ENCODE measurements around the gene RASD2. TPM values are rescaled to one million over a fixed set of nuclear protein-coding genes. Genes with fewer than 3 reads are reported as not detected.

The RASD2 gene
- total and polyA plus RNA-seq, 10 of the 15 experiments (the other 5 are each of a cell fraction or from before 2014, with no cell fraction given) = 0.03 TPM; not detected in 9

- no TSS peak for BruUV-seq (replicated peaks)
- no peaks in the 10 kb centered on the region for H4K20me1 ChIP-seq (ENCODE audit: control insufficient read depth, insufficient read depth)
- 44% methylated on average over 12 of the region's 12 CpGs for WGBS (ENCODE audit: insufficient coverage, insufficient replicate concordance, low lambda C conversion rate, missing lambda C conversion rate)
- SMC1A ChIA-PET (ENCODE audit: uncharacterized antibody, unreplicated experiment) = no interaction called here
- no peak overlapping the region for H2AFZ ChIP-seq (ENCODE audit: control insufficient read depth, low read depth, low read length)
- no peaks in the 10 kb centered on the region for H3K4me1 ChIP-seq (ENCODE audit: control insufficient read depth, insufficient read depth, low read length)
- intact Hi-C loops (cut with micrococcal nuclease; ENCODE audit: unreplicated experiment) = no loop called here
- POLR2A ChIA-PET = no interaction called here
- H3K79me2 ChIP-seq (ENCODE audit: control insufficient read depth, insufficient read depth, low read length) = no peaks in the 10 kb centered on the region
- ATAC-seq = no peak
- H3K9ac ChIP-seq (ENCODE audit: control insufficient read depth, insufficient read depth, low read length) = no peak overlapping the region
- DNase-seq (ENCODE audit: low read depth, low spot score) = no peak
- in situ Hi-C loops (cut with MboI) = no loop called here
- H3K4me2 ChIP-seq (ENCODE audit: control insufficient read depth, insufficient read depth) = no peak overlapping the region
- no peak for FAIRE-seq
- no peak for TF ChIP-seq RBBP5 (conservative IDR thresholded peaks at IDR 0.05)
- no peak for TF ChIP-seq CHD1 (IDR thresholded peaks at IDR 0.05; ENCODE audit: low read depth, low read length)
- TF ChIP-seq ATF7 (IDR thresholded peaks at IDR 0.05; ENCODE audit: low read depth) = no peak
- TF ChIP-seq TBL1XR1 (IDR thresholded peaks at IDR 0.05; ENCODE audit: low read depth, low read length) = no peak
- no peak for TF ChIP-seq SMARCA5 (IDR thresholded peaks at IDR 0.05)
- no peak for TF ChIP-seq NR2C1 (IDR thresholded peaks at IDR 0.05)
- TF ChIP-seq USF2 (IDR thresholded peaks at IDR 0.05; ENCODE audit: borderline replicate concordance, low read depth, low read length) = no peak
- no peak for TF ChIP-seq POLR2A (IDR thresholded peaks at IDR 0.05; ENCODE audit: low read depth, low read length)
- no peak for TF ChIP-seq CHD4 (IDR thresholded peaks at IDR 0.05)
- TF ChIP-seq CEBPZ (IDR thresholded peaks at IDR 0.05; ENCODE audit: low read depth, low read length) = no peak
- TF ChIP-seq NFIC (IDR thresholded peaks at IDR 0.05; ENCODE audit: low read depth, low read length) = no peak
- no peak for TF ChIP-seq ZNF207 (IDR thresholded peaks at IDR 0.05; ENCODE audit: borderline replicate concordance)
- no peak for TF ChIP-seq SREBF2 (IDR thresholded peaks at IDR 0.05; ENCODE audit: low read length)
- no peak for TF ChIP-seq NBN (IDR thresholded peaks at IDR 0.05)
- TF ChIP-seq MYC (IDR thresholded peaks at IDR 0.05; ENCODE audit: insufficient read depth, insufficient read length, insufficient replicate concordance, low read length, severe bottlenecking) = no peak
- no peak for TF ChIP-seq YBX1 (IDR thresholded peaks at IDR 0.05)
- no peak for TF ChIP-seq BRCA1 (IDR thresholded peaks at IDR 0.05; ENCODE audit: low read depth, low read length)
- TF ChIP-seq STAT1 (conservative IDR thresholded peaks at IDR 0.05) = no peak
- no peak for TF ChIP-seq SMAD5 (IDR thresholded peaks at IDR 0.05; ENCODE audit: low read depth)
- no peaks in the 10 kb centered on the region for H3K27me3 ChIP-seq (replicated peaks in 1 of 2; ENCODE audit: control insufficient read depth in 2 of 2, insufficient read depth in 2 of 2, low read length in 1 of 2)
- CTCF ChIA-PET = no interaction called here
- no peak overlapping the region for H3K4me3 ChIP-seq
- RAD21 ChIA-PET (ENCODE audit: unreplicated experiment) = no interaction called here
- no peaks in the 10 kb centered on the region for H3K36me3 ChIP-seq (ENCODE audit: control insufficient read depth in 2 of 2, insufficient read depth in 2 of 2, low read length in 1 of 2)
- no peak overlapping the region for H3K27ac ChIP-seq (ENCODE audit: control insufficient read depth, insufficient read depth)
- H3K9me3 ChIP-seq (replicated peaks; ENCODE audit: control insufficient read depth, insufficient read depth, low read length) = no peaks in the 10 kb centered on the region
These were observed 59.8 kb downstream of the RASD2 start for GRCh38 chr22:35600476-35600875.

All from GM12878 (cell line).